ENCODE measurements around the gene RUVBL2.

Gene RUVBL2

DNA sequence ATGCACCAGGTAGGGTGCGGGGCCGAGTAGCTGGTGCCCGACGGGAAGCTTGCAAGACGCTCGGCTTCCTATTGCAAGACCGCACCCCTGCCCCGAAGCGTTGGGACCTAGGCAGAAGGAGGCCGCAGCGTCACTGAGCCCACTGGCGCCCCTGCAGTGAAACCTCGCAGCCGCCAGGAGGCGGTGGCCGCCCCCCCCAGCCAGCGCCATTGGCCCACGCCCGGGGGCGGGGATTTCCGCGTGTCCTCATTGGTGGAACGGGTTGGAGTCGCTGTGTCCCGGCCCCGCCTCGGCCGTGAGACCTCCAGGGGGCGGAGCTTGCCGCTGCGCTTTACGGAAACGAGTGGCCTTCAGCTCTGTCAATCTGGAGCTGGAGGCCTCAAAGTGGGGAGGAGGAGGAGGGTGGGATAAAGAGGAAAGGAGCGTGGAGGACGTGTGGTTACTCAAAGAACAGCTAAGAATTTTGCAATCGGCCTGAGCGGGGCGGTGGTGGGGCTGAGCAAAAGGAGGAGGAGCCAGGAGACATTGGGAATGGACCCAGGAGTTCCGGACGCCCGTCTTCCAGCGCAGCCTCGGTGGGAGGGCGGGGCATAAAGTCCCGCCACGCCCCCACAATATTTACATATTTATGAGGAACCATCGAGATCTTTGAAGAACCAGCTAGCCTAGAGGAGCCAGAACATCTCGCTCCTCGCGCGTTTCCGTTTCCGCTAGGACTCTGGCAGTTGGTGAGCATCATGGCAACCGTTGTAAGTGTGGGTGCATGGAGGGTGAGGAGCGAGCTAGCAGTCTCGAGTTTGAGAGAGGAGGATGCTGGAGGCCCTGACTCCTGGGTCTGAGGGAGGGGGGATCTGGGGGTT lies at the start of gene RUVBL2, which contains the start of gene GYS1:
Gene RUVBL2 (plus strand): TSS at position 713 of the 860 bp plus-strand sequence. CDS start 25 bp downstream, at position 738.
Gene GYS1 (minus strand): TSS at position 135 of the 860 bp plus-strand sequence. CDS start 197 bp downstream, outside the sequence.
- H3K27ac Mint-ChIP-seq, result peak within 1 kb of the TSS; percentile 98
- peak within 1 kb of the TSS; percentile 99 for H3K4me3 Mint-ChIP-seq
- no peaks in the 10 kb centered on the region for H3K9me3 Mint-ChIP-seq
- peaks cover 56% of the 10 kb centered on the region for H3K4me1 Mint-ChIP-seq (ENCODE audit: low read depth)
- H3K36me3 Mint-ChIP-seq (ENCODE audit: low read depth), result peaks cover 61% of the 10 kb centered on the region
- peak; percentile 99 for DNase-seq
- no peaks in the 10 kb centered on the region for H3K27me3 Mint-ChIP-seq

DNA sequence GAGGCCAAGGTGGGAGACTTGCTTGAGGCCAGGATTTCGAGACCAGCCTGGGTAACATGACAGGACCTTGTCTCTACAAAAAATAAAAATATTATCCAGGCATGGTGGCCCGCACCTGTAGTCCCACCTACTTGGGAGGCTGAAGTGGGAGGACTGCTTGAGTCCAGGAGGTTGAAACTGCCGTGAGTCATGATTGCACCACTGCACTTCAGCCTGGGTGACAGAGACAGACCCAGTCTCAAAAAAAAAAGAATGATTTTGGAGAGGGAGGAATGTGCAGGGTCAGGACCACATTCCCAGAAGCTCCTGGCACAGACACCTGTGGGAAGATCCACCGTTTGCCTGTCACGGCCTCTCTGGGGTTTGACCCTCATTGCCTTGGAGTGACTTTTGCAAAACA lies 48.3 kb upstream of the RUVBL2 start:
- Mint-ChIP-seq H3K27ac (no peak overlapping the region), H3K36me3 (ENCODE audit: low read depth) (peaks cover 7% of the 10 kb centered on the region)

DNA sequence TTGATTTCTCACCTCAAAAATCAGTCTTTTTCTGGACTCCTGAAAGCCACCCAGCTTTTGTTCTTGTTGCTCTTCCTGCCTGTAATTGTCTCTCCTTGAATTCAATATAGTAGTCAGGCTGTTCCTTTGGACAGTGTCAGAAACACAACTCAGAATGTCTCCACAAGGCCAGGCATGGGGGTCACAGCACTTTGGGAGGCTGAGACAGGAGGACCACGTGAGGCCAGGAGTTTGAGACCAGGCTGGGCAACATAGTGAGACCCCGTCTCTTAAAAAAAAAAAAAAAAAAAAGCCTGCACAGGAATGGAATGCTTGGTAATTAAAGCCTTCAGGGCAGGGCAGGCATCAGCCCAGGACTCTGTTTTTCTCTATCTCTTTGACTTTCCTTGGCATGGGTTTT lies 47.9 kb upstream of the RUVBL2 start:
- no peak for DNase-seq
- Mint-ChIP-seq H3K4me3 (no peak overlapping the region), H3K4me1 (ENCODE audit: low read depth) (no peaks in the 10 kb centered on the region), H3K9me3 (peaks cover 8% of the 10 kb centered on the region), H3K36me3 (ENCODE audit: low read depth) (peaks cover 5% of the 10 kb centered on the region), H3K27ac (no peak overlapping the region), H3K27me3 (no peaks in the 10 kb centered on the region)

More for the DNA sequence above, 48.3 kb upstream of the RUVBL2 start:
- no peak for DNase-seq
- H3K27me3 Mint-ChIP-seq, result no peaks in the 10 kb centered on the region
- no peaks in the 10 kb centered on the region for H3K4me1 Mint-ChIP-seq (ENCODE audit: low read depth)
- peaks cover 8% of the 10 kb centered on the region for H3K9me3 Mint-ChIP-seq
- no peak overlapping the region for H3K4me3 Mint-ChIP-seq

DNA sequence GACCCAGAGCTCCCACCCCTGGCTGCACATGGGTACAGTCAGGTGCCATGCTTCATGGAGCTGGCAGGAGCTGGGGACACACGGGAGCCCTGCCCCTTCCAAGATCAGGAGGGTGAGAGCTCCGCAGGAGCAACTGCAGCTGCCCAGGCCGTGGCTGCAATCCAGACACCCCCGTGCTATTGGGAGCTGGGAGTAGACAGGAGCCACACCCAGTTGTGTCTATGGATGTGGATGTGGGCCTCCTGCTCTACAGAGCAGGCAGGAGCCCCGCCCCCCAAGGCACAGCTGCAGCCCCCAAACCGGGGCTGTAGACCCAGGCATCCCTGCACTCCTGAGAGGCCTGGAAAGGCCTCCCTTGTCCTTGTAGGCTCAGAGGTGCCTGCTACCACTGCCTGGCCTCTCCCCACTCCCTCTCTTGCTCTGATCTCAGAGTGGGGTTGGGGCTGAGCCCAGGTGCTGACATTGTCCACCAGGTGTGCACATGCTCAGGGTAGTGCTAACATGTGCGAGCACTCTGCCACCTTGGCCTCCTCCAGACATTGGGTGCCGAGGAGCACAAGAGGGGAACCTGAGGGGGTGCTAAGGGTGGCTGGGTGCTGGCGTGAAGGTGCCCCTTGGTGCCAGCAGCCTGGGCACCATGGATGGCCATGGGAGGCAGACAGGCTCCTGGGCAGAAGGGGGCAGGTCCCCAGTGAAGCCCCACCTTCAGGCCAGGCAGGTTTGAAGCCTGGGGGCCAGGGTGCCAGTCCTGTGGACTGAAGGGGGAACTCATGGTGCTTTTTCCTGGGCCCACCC lies 47.0 kb upstream of the RUVBL2 start:
- Mint-ChIP-seq H3K4me1 (ENCODE audit: low read depth) (no peaks in the 10 kb centered on the region), H3K4me3 (no peak overlapping the region), H3K27me3 (no peaks in the 10 kb centered on the region), H3K36me3 (ENCODE audit: low read depth) (no peaks in the 10 kb centered on the region), H3K27ac (no peak overlapping the region), H3K9me3 (peaks cover 3% of the 10 kb centered on the region)
- no peak for DNase-seq

DNA sequence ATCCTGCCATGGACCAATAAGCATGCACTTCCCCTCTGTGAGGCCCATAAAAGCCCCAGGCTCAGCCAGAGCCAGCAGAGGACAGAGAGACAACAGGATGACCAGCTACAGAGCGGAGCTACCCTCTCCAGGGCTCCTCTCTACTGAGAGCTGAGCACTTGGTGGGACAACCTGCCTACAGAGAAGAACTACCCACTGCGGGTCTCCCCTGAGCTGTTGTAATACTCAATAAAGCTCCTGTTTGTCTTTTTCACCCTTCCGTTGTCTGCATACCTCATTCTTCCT lies 46.5 kb upstream of the RUVBL2 start:
- H3K27me3 Mint-ChIP-seq, result no peaks in the 10 kb centered on the region

DNA sequence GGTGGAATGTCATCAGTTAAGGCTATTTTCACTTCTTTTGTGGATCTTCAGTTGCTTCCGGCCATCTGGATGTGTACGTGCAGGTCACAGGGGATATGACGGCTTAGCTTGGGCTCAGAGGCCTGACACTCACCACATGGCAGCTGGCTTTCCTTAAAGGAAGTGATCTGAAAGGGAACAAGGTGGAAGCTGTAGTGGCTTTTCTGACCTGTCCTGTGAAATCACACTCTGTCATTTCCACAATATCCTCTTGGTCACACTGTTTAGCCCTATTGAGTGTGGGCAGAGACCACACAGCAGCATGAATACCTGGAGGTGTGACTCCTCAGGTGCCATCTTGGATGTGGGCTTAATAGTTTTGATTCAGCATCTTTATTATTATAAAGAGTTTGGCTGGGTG lies 43.5 kb upstream of the RUVBL2 start:
- peaks cover 1% of the 10 kb centered on the region for H3K36me3 Mint-ChIP-seq (ENCODE audit: low read depth)
- H3K4me3 Mint-ChIP-seq, result no peak overlapping the region
- H3K4me1 Mint-ChIP-seq (ENCODE audit: low read depth), result peaks cover 6% of the 10 kb centered on the region
- H3K27me3 Mint-ChIP-seq, result no peaks in the 10 kb centered on the region
- H3K9me3 Mint-ChIP-seq, result peaks cover 3% of the 10 kb centered on the region
- no peak for DNase-seq
- H3K27ac Mint-ChIP-seq, result no peak overlapping the region

More for the DNA sequence above, 46.5 kb upstream of the RUVBL2 start:
- Mint-ChIP-seq H3K27ac (no peak overlapping the region), H3K4me1 (ENCODE audit: low read depth) (no peaks in the 10 kb centered on the region), H3K9me3 (peaks cover 3% of the 10 kb centered on the region), H3K4me3 (no peak overlapping the region), H3K36me3 (ENCODE audit: low read depth) (no peaks in the 10 kb centered on the region)
- DNase-seq, result no peak

DNA sequence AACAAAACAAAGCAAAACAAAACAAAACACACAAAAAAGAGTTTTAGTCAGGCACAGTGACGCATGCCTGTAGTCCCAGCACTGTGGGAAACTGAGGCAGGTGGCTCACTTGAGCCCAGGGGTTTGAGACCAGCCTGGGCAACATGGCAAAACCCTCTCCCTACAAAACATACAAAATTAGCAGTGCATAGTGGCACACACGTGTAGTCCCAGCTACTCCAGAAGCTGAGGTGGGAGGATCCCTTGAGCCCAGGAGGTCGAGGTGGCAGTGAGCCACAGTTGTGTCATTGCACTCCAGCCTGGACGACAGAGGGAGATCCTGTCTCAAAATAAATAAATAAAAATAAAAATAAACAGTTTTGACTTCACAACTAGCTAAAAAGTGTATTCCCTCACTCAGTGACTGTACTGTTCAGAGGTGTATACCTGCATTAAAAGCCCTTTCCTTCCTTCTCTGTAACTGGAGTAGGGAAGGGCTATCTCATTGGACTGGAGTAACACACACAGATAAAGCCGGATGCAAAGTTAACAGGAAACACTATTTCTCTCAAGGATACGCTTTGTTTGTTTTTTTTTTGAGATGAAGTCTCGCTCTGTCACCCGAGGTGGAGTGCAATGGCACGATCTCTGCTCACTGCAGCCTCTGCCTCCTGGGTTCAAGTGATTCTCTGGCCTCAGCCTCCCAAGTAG lies 42.7 kb upstream of the RUVBL2 start:
- Mint-ChIP-seq H3K4me3 (no peak overlapping the region), H3K4me1 (ENCODE audit: low read depth) (peaks cover 13% of the 10 kb centered on the region), H3K9me3 (peaks cover 3% of the 10 kb centered on the region), H3K27me3 (no peaks in the 10 kb centered on the region), H3K36me3 (ENCODE audit: low read depth) (peaks cover 9% of the 10 kb centered on the region), H3K27ac (no peak overlapping the region)
- DNase-seq, result no peak

DNA sequence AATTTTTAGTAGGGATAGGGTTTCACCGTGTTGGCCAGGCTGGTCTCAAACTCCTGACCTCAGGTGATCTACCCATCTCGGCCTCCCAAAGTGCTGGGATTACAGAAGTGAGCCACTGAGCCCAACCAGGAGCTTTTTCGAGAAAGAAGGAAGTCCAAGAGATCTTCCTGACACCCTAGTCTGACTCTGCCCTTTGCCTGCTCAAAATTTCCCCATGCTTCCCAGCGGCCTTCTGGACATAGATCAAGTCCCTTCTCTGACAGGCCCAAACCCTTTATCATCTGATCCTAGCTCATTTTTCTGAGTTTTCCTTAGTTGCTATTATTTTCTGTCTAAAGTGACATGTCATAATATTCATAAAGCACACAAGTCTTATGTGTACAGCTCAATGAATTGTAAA lies 40.5 kb upstream of the RUVBL2 start:
- Mint-ChIP-seq H3K36me3 (ENCODE audit: low read depth) (peaks cover 27% of the 10 kb centered on the region), H3K9me3 (no peaks in the 10 kb centered on the region), H3K27ac (no peak overlapping the region), H3K4me1 (ENCODE audit: low read depth) (peaks cover 30% of the 10 kb centered on the region), H3K4me3 (no peak overlapping the region), H3K27me3 (no peaks in the 10 kb centered on the region)
- no peak for DNase-seq

DNA sequence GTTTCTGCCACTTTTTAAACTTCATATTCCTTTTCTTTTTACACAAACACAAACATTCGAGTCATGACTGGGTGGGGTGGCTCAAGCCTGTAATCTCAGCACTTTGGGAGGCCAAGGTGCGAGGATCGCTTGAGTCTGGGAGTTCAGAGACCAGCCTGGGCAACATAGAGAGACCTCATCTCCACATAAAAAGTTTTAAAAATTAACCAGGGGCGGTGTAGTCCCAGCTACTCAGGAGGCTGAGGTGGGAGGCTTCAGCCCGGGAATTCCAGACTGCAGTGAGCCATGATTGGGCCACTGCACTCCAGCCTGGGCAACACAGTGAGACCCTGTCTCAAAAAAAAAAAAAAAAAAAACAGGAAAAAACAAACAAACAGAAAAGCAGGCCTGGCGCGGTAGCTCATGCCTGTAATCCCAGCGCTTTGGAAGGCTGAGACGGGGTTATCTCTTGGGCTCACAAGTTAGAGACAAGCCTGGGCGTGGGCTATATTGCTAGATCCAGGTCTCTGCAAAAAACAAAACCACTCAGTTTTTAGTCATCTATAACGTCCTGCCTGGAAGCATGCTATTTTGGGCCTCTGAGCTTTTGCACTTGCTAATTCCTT lies 39.6 kb upstream of the RUVBL2 start:
- Mint-ChIP-seq H3K4me3 (peak overlapping the region; percentile 88), H3K9me3 (no peaks in the 10 kb centered on the region), H3K27me3 (no peaks in the 10 kb centered on the region), H3K27ac (peak overlapping the region; percentile 93), H3K4me1 (ENCODE audit: low read depth) (peaks cover 33% of the 10 kb centered on the region), H3K36me3 (ENCODE audit: low read depth) (peaks cover 35% of the 10 kb centered on the region)
- no peak for DNase-seq

DNA sequence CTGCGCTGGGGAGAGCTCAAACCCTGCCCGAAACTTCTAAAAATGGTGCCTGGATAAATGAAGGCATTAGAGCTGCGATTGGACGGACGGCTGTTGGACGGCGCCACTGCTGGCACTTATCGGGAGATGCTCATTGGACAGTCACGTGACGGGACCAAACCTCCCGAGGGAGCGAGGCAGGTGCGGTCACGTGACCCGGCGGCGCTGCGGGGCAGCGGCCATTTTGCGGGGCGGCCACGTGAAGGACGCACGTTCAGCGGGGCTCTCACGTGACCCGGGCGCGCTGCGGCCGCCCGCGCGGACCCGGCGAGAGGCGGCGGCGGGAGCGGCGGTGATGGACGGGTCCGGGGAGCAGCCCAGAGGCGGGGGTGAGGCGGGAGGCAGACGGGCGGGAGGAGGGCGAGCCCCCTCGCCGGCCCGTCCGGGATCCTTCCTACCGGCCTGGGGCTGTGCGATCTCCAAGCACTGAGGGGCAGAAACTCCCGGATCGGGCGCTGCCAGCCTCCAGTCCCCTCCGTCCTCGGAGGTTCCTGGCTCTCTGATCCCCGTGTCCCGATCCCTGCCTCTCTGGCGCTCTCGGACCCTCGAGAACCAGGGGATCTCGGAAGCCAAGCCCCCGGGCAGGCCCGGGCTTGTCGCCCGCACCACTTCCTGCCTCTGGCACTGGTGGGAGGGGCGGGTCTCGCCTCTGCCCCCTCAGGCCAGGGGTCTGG lies 38.9 kb upstream of the RUVBL2 start, which contains the start of gene BAX:
Gene BAX (plus strand): TSS at position 281 of the 713 bp plus-strand sequence. CDS start 54 bp downstream, at position 335.
- Mint-ChIP-seq H3K27me3 (no peaks in the 10 kb centered on the region), H3K36me3 (ENCODE audit: low read depth) (peaks cover 38% of the 10 kb centered on the region), H3K27ac (peak within 1 kb of the TSS; percentile 93), H3K4me1 (ENCODE audit: low read depth) (peaks cover 33% of the 10 kb centered on the region), H3K9me3 (no peaks in the 10 kb centered on the region), H3K4me3 (peak within 1 kb of the TSS; percentile 88)
- DNase-seq, result peak; percentile 97

DNA sequence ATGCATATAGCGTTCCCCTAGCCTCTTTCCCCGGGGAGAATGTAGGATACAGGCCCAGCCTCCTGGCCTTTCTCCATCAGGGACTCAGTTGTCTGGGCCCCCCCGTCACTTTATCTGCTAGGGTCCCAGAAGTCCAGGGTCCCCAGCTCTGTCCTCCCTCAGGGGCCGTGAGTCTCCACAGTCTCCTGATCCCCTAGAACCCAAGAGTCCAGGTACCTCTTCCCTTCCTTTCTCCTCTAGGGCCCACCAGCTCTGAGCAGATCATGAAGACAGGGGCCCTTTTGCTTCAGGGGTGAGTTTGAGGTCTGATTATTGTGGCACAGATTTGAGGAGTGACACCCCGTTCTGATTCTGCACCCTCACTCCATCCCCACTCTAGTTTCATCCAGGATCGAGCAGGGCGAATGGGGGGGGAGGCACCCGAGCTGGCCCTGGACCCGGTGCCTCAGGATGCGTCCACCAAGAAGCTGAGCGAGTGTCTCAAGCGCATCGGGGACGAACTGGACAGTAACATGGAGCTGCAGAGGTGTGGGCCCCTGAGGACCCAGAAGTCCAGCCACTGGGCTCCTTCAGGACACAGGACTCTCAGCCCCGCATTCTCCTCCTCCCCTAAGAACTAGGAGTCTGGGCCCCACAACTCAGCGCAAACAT lies 38.3 kb upstream of the RUVBL2 start:
- peak overlapping the region; percentile 93 for H3K27ac Mint-ChIP-seq
- H3K9me3 Mint-ChIP-seq, result no peaks in the 10 kb centered on the region
- peaks cover 33% of the 10 kb centered on the region for H3K4me1 Mint-ChIP-seq (ENCODE audit: low read depth)
- peak overlapping the region; percentile 88 for H3K4me3 Mint-ChIP-seq
- H3K27me3 Mint-ChIP-seq, result no peaks in the 10 kb centered on the region
- no peak for DNase-seq
- peaks cover 40% of the 10 kb centered on the region for H3K36me3 Mint-ChIP-seq (ENCODE audit: low read depth)

DNA sequence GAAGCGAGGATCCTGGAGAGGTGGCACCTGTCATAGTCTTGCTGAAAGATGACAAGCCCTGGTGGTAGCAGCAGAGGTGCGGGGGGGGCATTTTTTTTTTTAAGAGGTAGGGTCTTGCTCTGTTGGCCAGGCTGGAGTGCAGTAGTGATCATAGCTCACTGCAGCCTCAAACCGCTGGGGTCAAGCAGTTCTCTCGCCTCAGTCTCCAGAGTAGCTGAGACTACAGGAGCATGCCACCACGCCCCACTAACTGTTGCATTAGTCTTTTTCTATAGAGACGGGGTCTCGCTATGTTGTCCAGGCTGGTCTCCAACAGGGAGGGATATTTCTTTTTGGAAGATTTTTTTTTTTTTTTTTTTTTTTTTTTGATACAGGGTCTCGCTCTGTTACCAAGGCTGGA lies 35.7 kb upstream of the RUVBL2 start:
- Mint-ChIP-seq H3K4me1 (ENCODE audit: low read depth) (peaks cover 52% of the 10 kb centered on the region), H3K4me3 (no peak overlapping the region), H3K27me3 (no peaks in the 10 kb centered on the region), H3K9me3 (no peaks in the 10 kb centered on the region), H3K27ac (no peak overlapping the region), H3K36me3 (ENCODE audit: low read depth) (peaks cover 55% of the 10 kb centered on the region)
- DNase-seq, result no peak

Measured in activated T-cell treated with anti-CD3 and anti-CD28 coated beads, Interleukin-2, amount 50 U/mL, for 24 hours (primary cell).